Motor neuron (in vitro differentiated cells): ENCODE results near the gene METAP1D. TPM values are rescaled to one million over a fixed set of nuclear protein-coding genes. Genes with fewer than 3 reads are reported as not detected.
A peak's percentile ranks its signal among the peaks of the same experiment; 100 is the strongest.

ENCODE experiments used
- ATAC-seq, 8 experiments: fragments of 200-7000 bp; cut with Tn5 transposase; replicated peaks in 6 of 8; 2 replicates each; pipeline ENCODE4 v1.8.0; 2021; ENCODE audit warnings: mild to moderate bottlenecking in 8 of 8, moderate library complexity in 8 of 8
- H3K27ac ChIP-seq, 2 donors: fragments of 250-450 bp; sonication (Bioruptor Pico); 2 replicates each; pipeline ENCODE4 v1.9.0; 2021; ENCODE audit warnings: antibody characterized with exemption in 2 of 2, mild to moderate bottlenecking in 2 of 2, moderate library complexity in 1 of 2
- H3K4me1 ChIP-seq, 2 donors: fragments of 250-450 bp; sonication (Bioruptor Pico); replicated peaks in 1 of 2; 2 replicates each; pipeline ENCODE4 v1.6.1; 2021; ENCODE audit warnings: antibody characterized with exemption in 2 of 2, mild to moderate bottlenecking in 2 of 2, moderate library complexity in 1 of 2
- H3K4me3 ChIP-seq, 5 donors: fragments of 250-450 bp; sonication (Bioruptor Pico); 2 replicates each; pipeline ENCODE4 v1.9.0; 2021; ENCODE audit warnings: antibody characterized with exemption in 5 of 5, mild to moderate bottlenecking in 5 of 5, moderate library complexity in 4 of 5
- WGBS, 10 experiments: fragments of 450-650 bp; shearing (Covaris generic); methylation state at CpG; one replicate each; pipeline ENCODE4 v1.0.0; 2022; 5-methylcytosine and 5-hydroxymethylcytosine counted together
- in situ Hi-C, 9 experiments: fragments of 400-800 bp; cut with MboI; loops; one replicate each; pipeline ENCODE4 v1.15.0; 2021; ENCODE audit warnings: low sequenced_read_pairs in 9 of 9, low pct_unique_long_range_greater_than_20kb in 2 of 9; ENCODE audit not compliant: unreplicated experiment in 9 of 9
- total RNA-seq, 8 experiments: library from RNA; unstranded; fragments of 300-600 nt; gene quantifications; 2 replicates each; pipeline versions ENCODE4 v1.2.3 to v1.2.4, GENCODE V29; 2022

Gene METAP1D
- total RNA-seq, 8 experiments from 2014 or later: 2.5 to 44.9 (median 6.3) TPM

DNA sequence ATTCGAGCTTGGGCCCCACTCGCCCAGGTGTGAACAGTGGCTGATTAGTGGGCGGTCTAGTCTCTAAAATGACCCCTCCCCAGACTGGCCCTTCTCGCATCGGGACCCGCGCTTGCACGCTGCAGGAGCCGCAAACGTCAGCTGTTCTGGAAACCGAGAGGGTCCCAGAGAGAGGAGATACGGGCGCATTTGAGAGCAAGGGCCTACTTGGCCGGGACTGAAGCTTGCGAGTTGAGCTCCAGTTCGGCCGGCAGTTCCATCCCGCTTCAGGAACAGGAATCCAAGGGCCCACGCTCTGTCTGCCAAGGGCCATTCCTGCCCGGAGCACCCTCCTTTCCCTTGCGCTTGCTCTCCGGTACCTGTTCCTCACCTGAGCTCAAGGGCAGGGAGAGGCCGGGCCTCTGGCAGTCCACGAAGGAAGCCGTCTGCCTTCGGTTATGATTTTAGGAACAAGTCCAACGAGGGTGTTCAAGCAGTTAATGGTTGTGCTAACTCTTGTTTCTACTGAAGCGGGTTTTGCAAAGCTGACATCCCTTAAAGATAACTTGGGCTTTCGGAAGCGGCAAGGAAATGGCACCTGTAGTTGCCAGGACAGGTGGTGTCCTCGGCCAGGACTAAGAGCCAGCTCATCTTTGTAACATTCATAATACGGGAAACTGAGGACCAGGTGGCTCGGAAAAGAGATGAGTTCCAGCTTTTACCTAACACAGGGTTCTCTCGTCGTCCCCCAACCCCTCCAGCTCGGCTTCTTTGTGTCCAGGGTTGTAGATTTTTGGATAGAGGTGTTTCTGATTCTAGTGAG is 81.7 kb downstream of the METAP1D start:
- H3K4me3 ChIP-seq: no peak overlapping the region
- WGBS, 10 experiments: 10 to 79% (median 33%) methylated on average over 5 to 24 of the region's 36 CpGs; no CpG with 5 or more reads in 1 of the 10 experiments

DNA sequence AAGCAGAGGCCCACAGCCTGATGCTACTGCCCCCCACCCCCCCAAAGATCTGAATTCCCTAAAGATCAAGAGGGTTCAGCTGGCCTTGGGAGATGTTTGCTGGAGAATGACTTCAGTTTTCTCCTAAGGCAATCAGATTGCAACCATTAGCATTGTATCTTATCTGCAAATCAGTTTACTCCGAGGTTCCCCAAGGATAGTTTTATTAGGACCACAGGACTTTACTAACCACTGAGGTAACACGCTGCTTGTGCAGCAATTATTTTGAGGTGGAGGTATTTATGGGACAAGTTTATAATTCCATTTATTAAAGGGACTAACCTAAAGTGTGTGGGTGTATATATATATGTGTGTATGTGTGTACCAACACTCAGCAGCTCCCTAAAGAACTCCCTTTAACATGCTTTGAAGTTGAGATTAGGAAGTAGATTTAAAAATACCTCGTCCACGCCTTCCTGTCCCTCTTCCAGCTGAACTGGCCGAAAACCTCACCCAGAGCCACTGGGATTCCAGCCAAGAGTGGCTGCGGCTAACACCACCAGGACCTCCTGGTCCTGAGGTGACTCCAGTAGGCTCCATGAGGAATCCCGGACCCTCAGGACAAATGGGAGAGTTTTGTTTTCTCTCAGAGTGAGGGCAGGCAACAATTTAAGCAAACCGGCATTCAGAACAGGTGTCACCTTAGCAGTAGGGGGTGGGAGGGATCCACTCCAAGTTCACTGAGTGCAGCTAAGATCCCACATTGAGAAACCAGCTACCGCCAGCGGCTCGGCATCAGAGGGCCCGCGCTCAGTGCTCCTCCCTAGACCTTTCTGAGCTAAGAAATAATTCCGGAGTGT is 82.6 kb downstream of the METAP1D start:
- in situ Hi-C loops: no loop called here
- 2 to 90% (median 33%) methylated on average over 1 to 7 of the region's 14 CpGs; no CpG with 5 or more reads in 1 of the 10 experiments for WGBS, 10 experiments
- Histone ChIP-seq H3K4me1 (peaks cover 0 to 5% of the 10 kb centered on the region in 2 donors), H3K27ac (no peak overlapping the region), H3K4me3 (no peak overlapping the region)
- no peak for ATAC-seq

More for the DNA sequence above, 81.7 kb downstream of the METAP1D start:
- no peak for ATAC-seq
- in situ Hi-C loops: no loop called here
- H3K27ac ChIP-seq: no peak overlapping the region
- H3K4me1 ChIP-seq: peaks cover 0 to 5% of the 10 kb centered on the region in 2 donors

DNA sequence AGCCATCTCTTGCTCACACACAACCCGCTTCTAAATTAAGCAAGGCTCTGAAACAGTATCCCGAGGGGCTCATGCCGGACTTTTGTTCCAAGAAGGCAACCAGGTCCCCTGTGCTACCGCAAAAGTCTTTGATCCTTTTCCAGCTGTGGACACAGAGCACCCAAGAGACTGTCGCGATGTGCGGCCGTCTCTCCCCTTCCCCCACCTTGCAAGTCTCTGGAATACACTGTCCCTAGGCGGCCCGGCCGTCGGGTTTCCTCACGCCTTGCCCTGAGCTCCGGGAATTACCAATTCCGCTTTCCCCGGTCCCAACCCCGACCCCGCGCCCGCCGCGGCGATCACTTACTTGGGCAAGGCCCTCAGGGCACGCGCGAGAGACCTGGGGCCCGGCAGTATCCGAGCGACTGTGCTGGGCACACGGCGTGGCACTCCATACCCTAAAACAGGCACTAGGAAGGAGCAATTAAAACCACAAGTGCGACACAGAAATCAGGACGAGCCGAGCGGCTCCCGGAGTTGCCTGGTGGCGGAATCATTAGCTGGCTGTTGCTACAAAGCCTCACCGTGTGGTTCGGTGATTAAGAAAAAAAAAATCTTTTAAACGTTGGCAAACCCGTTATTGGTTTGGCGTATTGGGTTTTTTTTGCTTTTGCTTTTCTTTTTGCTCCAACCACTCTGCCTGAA is 83.3 kb downstream of the METAP1D start:
- ATAC-seq: no peak

DNA sequence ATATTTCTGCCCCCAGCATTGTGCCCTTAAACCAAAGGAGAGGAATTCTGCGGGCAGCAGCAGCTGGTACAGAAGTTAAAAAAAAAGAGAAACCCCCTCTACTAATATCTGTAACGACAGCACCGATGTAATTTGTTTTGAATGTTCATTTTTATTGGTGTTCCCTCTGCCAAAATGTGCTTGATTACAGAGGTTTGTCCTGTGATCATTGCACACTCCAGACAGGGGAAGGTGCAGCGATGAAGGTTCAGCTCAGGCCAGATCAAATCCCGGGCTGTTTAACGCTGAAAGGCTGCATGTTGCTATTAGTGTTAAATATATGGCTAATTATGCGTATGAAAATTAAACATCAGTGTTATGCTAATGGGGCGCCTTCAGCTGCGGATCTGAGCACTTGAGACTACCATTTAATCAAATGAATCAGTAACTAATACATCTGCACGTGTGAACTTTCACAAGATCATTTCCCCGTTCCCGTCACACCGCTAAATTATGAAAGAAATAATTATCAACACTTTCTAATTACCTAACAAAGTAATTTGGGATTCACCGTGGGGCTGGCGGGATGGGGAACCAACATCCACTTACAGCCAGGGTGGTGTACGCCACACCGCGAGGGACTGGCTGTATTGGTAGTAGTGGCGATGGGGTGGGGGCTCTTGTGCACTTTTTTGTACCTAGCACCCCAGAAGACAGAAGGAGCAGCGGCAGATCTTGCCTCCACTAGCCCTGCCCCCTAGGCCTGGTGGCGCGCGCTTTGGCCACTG is 84.1 kb downstream of the METAP1D start:
- peaks cover 0 to 5% of the 10 kb centered on the region in 2 donors for H3K4me1 ChIP-seq
- WGBS, 10 experiments: 0 to 45% (median 8%) methylated on average over 2 to 22 of the region's 23 CpGs
- no peak overlapping the region for H3K27ac ChIP-seq
- in situ Hi-C loops: no loop called here
- ATAC-seq: no peak
- no peak overlapping the region for H3K4me3 ChIP-seq

More for the DNA sequence above, 83.3 kb downstream of the METAP1D start:
- WGBS, 10 experiments: 0 to 49% (median 8%) methylated on average over 3 to 11 of the region's 42 CpGs; no CpG with 5 or more reads in 2 of the 10 experiments
- H3K4me1 ChIP-seq: peaks cover 0 to 5% of the 10 kb centered on the region in 2 donors
- in situ Hi-C loops: no loop called here
- H3K4me3 ChIP-seq: no peak overlapping the region
- no peak overlapping the region for H3K27ac ChIP-seq

DNA sequence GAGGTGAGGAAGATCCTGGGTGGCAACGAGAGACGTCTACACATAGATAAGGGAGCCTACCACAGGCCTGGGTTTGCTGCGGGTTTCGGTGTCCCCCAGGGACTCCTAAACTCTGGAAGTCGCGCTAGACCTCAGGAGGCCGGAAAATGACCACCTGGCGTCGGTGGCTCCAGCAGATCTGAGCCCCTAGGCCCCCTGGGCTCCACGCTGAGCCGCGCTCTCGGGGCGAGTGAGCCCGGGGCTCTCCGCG is 84.6 kb downstream of the METAP1D start:
- H3K4me1 ChIP-seq: peaks cover 0 to 5% of the 10 kb centered on the region in 2 donors
- peak in 3 of 8 experiments; percentile 1 for ATAC-seq
- 0 to 8% (median 2%) methylated on average over 2 to 4 of the region's 17 CpGs; no CpG with 5 or more reads in 6 of the 10 experiments for WGBS, 10 experiments
- in situ Hi-C loops: no loop called here
- H3K4me3 ChIP-seq: peak overlapping the region in 2 of 5 donors; percentile 31 to 35
- H3K27ac ChIP-seq: no peak overlapping the region

DNA sequence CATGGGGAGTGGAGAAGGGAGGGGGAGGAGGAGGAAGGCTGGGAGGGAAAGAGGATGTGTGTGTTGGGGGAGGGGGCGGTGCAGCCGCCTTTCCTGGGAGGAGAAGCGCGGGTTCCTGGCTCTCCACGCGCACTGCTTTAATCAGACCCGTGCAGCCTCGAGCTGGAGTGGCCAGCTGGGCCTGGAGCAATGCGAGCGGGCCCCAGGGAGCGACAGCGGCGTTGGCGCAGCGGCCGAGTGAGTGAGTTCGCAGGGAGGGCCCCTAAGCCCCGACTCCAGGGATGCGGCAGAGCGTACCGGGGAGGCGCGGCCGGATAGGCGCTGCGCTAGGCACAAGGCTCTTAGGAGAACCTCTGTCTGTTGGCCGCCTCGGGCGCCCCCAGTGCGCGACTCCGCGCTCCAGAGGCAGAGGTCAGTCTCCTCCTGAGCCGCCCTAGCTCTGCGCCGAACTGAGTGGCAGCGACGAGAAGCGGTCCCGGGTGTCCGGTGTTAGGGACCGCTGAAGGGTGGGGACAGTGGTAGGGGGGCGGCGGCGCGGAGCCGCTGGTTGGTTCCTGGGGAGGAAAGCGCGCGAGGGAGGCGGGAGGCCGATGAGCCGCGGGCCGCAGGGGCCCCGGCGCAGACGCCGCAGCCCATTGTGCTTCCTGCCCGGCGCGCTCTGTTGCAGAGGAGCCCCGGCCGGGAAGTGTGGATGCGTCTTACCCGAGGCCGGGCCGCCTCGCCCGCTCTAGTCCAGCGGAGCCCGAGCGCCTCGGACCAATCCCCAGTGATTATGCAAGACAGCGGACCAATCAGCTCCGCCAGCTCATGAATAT is 85.1 kb downstream of the METAP1D start:
- ATAC-seq: peak; percentile 94 to 98 (median 97)
- H3K4me1 ChIP-seq: peaks cover 0 to 5% of the 10 kb centered on the region in 2 donors
- peak overlapping the region; percentile 12 to 37 (median 31) for H3K4me3 ChIP-seq
- no peak overlapping the region for H3K27ac ChIP-seq
- WGBS, 10 experiments: 0 to 13% (median 0%) methylated on average over 3 to 10 of the region's 76 CpGs; no CpG with 5 or more reads in 7 of the 10 experiments
- in situ Hi-C loops: no loop called here

DNA sequence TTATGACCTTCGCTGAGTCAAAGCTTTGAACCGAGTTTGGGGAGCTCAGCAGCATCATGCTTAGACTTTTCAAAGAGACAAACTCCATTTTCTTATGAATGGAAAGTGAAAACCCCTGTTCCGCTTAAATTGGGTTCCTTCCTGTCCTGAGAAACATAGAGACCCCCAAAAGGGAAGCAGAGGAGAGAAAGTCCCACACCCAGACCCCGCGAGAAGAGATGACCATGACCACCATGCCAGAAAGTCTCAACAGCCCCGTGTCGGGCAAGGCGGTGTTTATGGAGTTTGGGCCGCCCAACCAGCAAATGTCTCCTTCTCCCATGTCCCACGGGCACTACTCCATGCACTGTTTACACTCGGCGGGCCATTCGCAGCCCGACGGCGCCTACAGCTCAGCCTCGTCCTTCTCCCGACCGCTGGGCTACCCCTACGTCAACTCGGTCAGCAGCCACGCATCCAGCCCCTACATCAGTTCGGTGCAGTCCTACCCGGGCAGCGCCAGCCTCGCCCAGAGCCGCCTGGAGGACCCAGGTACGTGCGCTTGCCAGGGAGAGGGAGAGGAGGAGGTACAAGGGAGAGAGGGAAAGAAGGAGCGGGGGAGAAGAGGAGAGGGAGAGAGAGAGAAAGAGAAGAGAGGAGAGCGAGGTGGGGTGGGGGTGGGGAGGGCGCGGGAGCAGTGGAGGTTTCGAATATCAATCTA is 85.9 kb downstream of the METAP1D start, which contains the start of gene DLX1:
TSS of gene DLX1 (plus strand) at position 48 of the 700 bp plus-strand sequence. CDS start at position 219, 171 bp downstream.
- peak; percentile 3 to 43 (median 10) for ATAC-seq
- in situ Hi-C loops: no loop called here
- peak within 1 kb of the TSS; percentile 12 to 37 (median 31) for H3K4me3 ChIP-seq
- peaks cover 0 to 5% of the 10 kb centered on the region in 2 donors for H3K4me1 ChIP-seq
- WGBS, 10 experiments: 0% methylated on average over 1 to 11 of the region's 34 CpGs; no CpG with 5 or more reads in 5 of the 10 experiments
- no peak within 1 kb of the TSS for H3K27ac ChIP-seq

DNA sequence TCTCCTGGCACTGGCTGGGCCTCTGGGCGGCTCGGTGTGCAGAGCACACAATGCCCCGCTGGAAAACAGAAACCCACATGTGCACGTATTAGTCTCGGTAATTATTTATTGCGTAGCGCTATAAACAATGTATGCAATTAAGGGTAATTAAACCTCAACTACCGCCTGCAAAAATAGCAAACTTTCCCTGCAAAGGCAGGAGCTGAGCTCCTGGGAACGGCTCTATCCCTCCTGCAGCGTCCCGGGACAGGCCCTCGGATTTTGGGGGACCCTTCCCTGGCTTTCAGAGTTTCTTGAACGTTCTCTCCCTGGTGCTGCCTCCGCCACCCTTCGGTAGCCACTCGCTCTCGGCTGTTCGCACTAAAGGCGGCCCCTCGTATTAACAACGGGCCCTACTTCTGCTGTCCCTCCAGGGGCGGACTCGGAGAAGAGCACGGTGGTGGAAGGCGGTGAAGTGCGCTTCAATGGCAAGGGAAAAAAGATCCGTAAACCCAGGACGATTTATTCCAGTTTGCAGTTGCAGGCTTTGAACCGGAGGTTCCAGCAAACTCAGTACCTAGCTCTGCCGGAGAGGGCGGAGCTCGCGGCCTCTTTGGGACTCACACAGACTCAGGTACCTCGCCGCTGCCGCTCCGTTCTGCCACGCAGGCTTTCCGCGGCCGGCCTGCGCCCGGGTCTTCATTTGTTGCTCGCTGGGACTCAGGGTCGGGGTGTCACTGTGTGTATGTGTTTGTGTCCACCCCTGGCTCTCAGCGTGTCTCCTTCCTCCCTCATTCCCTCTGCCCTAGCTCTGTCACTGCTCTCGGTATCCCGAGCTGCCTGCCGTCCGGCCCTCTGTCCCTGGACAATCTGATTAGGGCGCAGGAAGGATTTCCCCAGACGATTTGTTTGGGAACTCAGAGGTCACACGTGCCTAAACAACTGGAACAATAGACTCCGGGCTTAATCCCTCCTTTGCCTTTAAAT is 86.8 kb downstream of the METAP1D start:
- Histone ChIP-seq H3K4me1 (peaks cover 0 to 5% of the 10 kb centered on the region in 2 donors), H3K4me3 (no peak overlapping the region), H3K27ac (no peak overlapping the region)
- no peak for ATAC-seq
- 0 to 67% (median 0%) methylated on average over 1 to 17 of the region's 54 CpGs; no CpG with 5 or more reads in 1 of the 10 experiments for WGBS, 10 experiments
- in situ Hi-C loops: no loop called here

DNA sequence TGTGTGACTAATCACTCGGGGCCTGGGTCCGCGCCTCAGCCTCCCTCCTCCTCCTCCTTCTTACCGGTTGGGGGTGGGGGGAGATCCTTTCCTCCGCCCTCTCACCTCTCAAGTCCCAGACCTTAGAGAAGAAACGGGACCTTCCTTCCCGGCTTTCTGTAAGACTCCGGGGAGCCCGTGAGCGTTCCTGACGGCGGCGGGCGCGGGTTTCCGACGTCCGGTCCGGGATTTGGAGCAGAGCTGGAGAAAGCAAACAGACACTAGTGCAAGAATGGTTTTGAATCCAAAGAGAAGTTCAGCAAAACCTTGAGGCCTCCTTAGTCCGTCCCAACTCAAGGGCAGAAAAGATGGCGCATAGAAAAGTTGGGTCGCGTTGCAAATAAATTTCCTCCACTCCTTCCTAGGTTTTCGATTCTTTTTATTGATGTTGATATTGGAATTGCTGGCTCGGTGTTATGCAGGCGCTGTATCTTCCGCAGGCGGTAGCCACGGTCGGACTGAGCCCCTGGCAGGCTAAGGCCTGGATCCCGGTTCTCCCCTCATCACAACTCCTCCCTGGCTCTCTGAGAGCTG is 87.5 kb downstream of the METAP1D start:
- no peak for ATAC-seq
- 0 to 80% (median 4%) methylated on average over 2 to 20 of the region's 31 CpGs; no CpG with 5 or more reads in 2 of the 10 experiments for WGBS, 10 experiments
- Histone ChIP-seq H3K27ac (no peak overlapping the region), H3K4me3 (no peak overlapping the region), H3K4me1 (peaks cover 0 to 5% of the 10 kb centered on the region in 2 donors)
- in situ Hi-C loops: no loop called here

DNA sequence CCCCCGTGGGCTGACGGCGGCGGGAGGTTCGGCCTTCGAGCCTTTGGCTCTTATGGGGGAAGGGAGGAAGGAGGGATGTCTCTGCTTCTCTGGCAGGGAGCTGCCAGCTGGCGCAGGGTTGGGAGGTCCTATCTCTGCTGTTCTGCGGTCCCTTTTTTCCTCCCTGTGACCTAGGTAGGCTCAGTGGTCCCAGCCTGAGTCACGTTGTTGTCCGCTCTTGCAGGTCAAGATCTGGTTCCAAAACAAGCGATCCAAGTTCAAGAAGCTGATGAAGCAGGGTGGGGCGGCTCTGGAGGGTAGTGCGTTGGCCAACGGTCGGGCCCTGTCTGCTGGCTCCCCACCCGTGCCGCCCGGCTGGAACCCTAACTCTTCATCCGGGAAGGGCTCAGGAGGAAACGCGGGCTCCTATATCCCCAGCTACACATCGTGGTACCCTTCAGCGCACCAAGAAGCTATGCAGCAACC is 88.1 kb downstream of the METAP1D start:
- Histone ChIP-seq H3K4me3 (no peak overlapping the region), H3K27ac (no peak overlapping the region), H3K4me1 (peaks cover 0 to 5% of the 10 kb centered on the region in 2 donors)
- ATAC-seq: no peak
- WGBS, 10 experiments: 0 to 20% (median 2%) methylated on average over 1 to 13 of the region's 23 CpGs; no CpG with 5 or more reads in 4 of the 10 experiments
- in situ Hi-C loops: no loop called here
